Measurements from ENCODE around the gene FUT3. TPM values are rescaled to one million over a fixed set of nuclear protein-coding genes. Genes with fewer than 3 reads are reported as not detected.

The FUT3 gene
- total RNA-seq, 3 donors from 2014 or later, result 0.10 TPM; not detected in 2

DNA sequence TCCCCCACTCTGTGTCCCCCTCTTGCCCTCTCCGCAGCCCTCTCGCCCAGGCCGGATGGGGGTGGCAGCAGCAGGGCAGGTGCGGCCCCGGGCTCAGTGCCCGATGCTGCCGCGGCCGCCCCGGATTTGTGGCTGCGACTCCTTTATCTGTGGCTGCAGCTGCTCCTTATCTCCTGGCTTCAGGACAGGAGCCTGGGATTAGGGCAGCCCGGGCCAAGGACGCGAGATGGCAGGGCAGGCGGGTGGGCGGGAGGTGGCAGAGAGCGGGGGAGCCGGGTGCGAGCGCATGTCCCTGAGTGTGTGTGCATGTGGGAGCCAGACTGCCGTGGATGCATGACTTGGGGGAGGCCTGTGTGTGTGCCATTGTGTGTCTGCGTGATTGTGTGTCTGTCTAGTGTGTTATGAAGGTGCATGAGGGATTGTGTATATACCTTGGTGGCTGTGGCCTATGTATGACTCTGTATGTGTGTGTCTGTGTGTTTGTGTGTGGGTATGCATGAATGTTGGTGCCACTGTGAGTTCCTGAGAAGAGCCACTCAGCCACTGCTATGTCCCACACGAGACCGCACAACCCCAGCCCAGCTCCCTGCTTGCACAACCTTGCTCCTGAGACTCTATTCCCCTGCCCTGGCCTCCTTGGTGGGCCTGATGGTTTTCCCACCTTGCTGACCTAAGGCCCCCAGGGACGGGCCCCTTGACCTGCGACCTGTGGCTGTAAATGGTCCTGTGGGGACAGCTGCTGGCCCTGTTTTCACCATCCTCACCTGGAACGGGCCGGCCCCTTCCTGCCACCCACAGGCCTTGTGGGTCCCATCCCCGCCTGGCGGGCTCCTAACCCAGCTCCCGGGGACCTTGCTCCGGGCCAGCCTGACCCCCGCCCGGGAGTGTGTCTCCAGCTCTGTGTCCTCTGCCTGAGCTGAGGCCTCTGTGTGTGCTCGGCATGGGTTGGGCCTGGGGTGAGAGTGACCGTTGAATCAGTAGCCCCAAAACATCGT, 51.7 kb downstream of the FUT3 start:
- no peak for ATAC-seq
- H3K4me3 Mint-ChIP-seq, result no peak overlapping the region
- H3K36me3 Mint-ChIP-seq (ENCODE audit: insufficient read depth), result no peaks in the 10 kb centered on the region
- peaks cover 36% of the 10 kb centered on the region for H3K27me3 Mint-ChIP-seq (ENCODE audit: low read depth)
- no peaks in the 10 kb centered on the region for H3K9me3 Mint-ChIP-seq
- peaks cover 20% of the 10 kb centered on the region for H3K4me1 Mint-ChIP-seq (ENCODE audit: low read depth)
- no peak for DNase-seq

DNA sequence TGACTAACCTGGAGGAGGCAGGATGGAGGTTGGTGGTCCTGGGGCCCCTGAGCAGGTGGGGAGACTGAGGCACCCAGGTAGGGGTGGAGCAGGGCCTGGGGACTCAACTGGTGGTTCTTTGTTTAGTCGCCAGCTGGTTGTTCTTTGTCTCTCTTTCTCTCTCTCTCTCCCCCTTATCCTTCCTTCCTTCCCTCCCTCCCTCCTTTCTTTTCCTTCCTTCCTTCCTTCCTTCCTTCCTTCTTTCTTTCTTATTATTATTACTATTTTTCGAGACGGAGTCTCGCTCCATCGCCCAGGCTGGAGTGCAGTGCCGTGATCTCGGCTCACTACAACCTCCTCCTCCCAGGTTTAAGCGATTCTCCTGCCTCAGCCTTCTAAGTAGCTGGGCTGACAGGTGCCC, 53.0 kb downstream of the FUT3 start:
- Mint-ChIP-seq H3K36me3 (ENCODE audit: insufficient read depth) (no peaks in the 10 kb centered on the region), H3K9me3 (no peaks in the 10 kb centered on the region), H3K4me1 (ENCODE audit: low read depth) (peaks cover 8% of the 10 kb centered on the region), H3K27me3 (ENCODE audit: low read depth) (peaks cover 29% of the 10 kb centered on the region), H3K4me3 (no peak overlapping the region)
- no peak for DNase-seq
- no peak for ATAC-seq

DNA sequence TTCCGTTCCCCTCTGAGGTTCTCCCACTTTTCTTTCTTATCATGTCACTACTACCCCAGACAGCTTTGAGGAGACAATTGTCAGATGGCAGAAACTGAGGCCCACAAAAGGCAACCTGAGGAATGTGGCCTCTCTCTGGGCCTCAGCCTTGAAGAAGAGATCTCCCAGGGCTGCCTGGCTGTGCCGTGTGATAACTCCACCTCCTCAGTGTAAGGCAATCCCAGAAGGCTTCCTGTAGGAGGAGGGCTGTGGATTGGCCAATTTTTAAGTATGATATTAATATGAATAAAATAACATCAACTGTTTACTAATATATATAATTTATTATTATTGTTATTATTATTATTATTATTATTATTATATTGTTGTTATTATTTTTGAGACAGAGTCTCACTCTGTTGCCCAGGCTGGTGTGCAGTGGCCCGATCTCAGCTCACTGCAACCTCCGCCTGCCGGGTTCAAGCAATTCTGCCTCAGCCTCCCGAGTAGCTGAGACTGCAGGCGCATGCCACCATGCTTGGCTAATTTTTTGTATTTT, 55.8 kb downstream of the FUT3 start:
- Mint-ChIP-seq H3K4me3 (no peak overlapping the region), H3K9me3 (no peaks in the 10 kb centered on the region), H3K4me1 (ENCODE audit: low read depth) (peaks cover 5% of the 10 kb centered on the region), H3K36me3 (ENCODE audit: insufficient read depth) (peaks cover 4% of the 10 kb centered on the region), H3K27me3 (ENCODE audit: low read depth) (peaks cover 18% of the 10 kb centered on the region)
- ATAC-seq (no peak), DNase-seq (no peak)

DNA sequence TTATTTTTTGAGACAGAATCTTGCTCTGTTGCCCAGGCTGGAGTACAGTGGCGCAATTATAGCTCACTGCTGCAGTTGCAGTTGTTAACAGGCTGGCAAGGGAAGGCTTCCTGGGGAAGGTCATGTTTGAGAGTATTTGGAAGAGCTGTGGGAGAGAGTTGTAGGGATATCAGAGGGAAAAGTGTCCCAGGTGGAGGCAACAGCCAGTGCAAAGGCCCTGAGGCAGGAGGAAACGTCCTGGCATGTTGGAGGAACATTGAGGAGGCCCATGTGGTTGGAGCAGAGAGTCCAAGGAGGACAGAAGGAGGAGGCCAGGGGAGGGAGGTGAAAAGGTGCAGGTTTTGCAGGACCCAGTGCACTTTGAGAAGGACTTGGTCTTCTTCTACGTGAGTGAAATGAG, 58.1 kb downstream of the FUT3 start:
- no peak overlapping the region for H3K4me3 Mint-ChIP-seq
- ATAC-seq, result no peak
- DNase-seq, result no peak
- peaks cover 3% of the 10 kb centered on the region for H3K27me3 Mint-ChIP-seq (ENCODE audit: low read depth)
- H3K4me1 Mint-ChIP-seq (ENCODE audit: low read depth), result peaks cover 10% of the 10 kb centered on the region
- H3K9me3 Mint-ChIP-seq, result no peaks in the 10 kb centered on the region
- peaks cover 18% of the 10 kb centered on the region for H3K36me3 Mint-ChIP-seq (ENCODE audit: insufficient read depth)

Other genes with a start within 250 kb of the FUT3 start
- 100 to 1,000 TPM; 113 to 117 (median 113) TPM for gene SAFB2, start 228.7 kb downstream of the FUT3 start, total RNA-seq
- gene SAFB, start 228.4 kb downstream of the FUT3 start, total RNA-seq, result 100 to 1,000 TPM; 169 to 191 (median 186) TPM
- 100 to 1,000 TPM in 2 of 3 donors, 10 to 100 TPM in 1; 90.0 to 107 (median 103) TPM for gene MICOS13, start 170.9 kb downstream of the FUT3 start, total RNA-seq
- 1 to 10 TPM; 2.6 to 2.7 (median 2.7) TPM for gene HSD11B1L, start 170.4 kb downstream of the FUT3 start, total RNA-seq
- 1,000 to 10,000 TPM; 1,683 to 1,753 (median 1,705) TPM for gene RPL36, start 161.2 kb downstream of the FUT3 start, total RNA-seq
- gene LONP1, start 131.3 kb downstream of the FUT3 start, total RNA-seq, result 100 to 1,000 TPM; 286 to 342 (median 328) TPM
- not detected for gene CATSPERD, start 130.8 kb downstream of the FUT3 start, total RNA-seq
- 10 to 100 TPM; 19.9 to 24.3 (median 20.5) TPM for gene PRR22, start 66.7 kb downstream of the FUT3 start, total RNA-seq
- gene DUS3L, start 60.3 kb downstream of the FUT3 start, total RNA-seq, result 100 to 1,000 TPM; 166 to 215 (median 198) TPM
- gene NRTN, start 46.4 kb downstream of the FUT3 start, total RNA-seq, result under 1 TPM in 2 of 3 donors, not detected in 1; 0.33 to 0.47 TPM
- gene FUT6, start 11.7 kb downstream of the FUT3 start, total RNA-seq, result not detected
- not detected for gene FUT5, start 19.1 kb upstream of the FUT3 start, total RNA-seq
- gene NDUFA11, start 52.3 kb upstream of the FUT3 start, total RNA-seq, result 100 to 1,000 TPM; 282 to 293 (median 292) TPM
- 1 to 10 TPM; 1.3 to 1.8 (median 1.7) TPM for gene VMAC, start 53.4 kb upstream of the FUT3 start, total RNA-seq
- 1 to 10 TPM; 1.6 to 3.7 (median 2.7) TPM for gene CAPS, start 62.8 kb upstream of the FUT3 start, total RNA-seq
- gene RANBP3, start 126.7 kb upstream of the FUT3 start, total RNA-seq, result 100 to 1,000 TPM; 101 to 104 (median 103) TPM